ENCODE measurements around the gene CRACR2B.

DNA sequence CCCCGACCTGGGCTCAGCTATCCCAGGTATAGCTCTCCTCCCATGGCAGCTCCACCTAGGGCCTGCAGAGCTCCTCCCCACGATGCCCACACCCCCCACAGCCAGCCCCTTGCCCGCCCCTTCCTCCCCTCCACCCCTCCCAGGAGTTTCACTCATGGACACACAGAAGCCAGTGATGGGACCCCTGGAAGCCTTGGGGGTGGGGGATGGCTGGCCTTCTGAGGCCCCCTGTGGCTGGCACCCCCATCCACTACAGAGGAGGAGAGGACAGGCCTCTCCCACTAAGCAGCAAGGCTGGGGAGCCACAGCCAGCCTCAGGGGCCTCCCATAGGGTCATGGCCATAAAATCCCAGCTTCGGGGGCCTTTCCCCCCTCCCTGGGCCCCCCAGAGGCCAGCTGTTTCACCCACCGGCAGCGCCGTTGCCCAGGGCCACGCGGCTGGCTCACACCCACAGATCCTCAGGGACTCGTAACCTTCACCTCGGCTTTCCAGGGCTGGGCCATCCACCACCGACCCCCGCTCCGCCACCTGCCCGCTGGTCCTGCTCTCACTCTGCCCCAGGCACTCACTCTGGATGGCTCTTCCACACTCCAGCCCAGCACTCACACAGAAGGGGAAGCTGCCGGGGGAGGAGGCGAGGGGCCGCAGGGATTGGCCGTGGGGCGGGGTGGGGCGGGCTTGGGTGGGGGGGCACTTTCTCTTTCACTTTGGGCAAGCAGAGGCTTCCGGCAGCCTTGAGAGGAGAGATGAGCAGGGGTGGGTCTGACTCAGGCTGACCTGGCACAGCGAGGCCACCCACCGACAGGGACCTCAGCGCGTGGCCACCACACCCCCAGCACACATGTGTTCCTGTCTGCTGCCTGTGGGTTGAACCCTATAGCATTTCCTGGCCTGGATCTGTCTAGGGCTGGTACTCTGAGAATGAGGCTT is 31.8 kb upstream of the CRACR2B start:
- TF ChIP-seq POLR2AphosphoS5 (IDR thresholded peaks at IDR 0.05; ENCODE audit: low read depth) (peak; percentile 51; the same call in 1 of the 2 replicates), GABPA (IDR thresholded peaks at IDR 0.05; ENCODE audit: low read depth) (no peak), SPI1 (IDR thresholded peaks at IDR 0.05; ENCODE audit: borderline replicate concordance, low read depth) (peak; percentile 5; the same call in 1 of the 2 replicates)
- TF ChIP-seq, protein P1, sequence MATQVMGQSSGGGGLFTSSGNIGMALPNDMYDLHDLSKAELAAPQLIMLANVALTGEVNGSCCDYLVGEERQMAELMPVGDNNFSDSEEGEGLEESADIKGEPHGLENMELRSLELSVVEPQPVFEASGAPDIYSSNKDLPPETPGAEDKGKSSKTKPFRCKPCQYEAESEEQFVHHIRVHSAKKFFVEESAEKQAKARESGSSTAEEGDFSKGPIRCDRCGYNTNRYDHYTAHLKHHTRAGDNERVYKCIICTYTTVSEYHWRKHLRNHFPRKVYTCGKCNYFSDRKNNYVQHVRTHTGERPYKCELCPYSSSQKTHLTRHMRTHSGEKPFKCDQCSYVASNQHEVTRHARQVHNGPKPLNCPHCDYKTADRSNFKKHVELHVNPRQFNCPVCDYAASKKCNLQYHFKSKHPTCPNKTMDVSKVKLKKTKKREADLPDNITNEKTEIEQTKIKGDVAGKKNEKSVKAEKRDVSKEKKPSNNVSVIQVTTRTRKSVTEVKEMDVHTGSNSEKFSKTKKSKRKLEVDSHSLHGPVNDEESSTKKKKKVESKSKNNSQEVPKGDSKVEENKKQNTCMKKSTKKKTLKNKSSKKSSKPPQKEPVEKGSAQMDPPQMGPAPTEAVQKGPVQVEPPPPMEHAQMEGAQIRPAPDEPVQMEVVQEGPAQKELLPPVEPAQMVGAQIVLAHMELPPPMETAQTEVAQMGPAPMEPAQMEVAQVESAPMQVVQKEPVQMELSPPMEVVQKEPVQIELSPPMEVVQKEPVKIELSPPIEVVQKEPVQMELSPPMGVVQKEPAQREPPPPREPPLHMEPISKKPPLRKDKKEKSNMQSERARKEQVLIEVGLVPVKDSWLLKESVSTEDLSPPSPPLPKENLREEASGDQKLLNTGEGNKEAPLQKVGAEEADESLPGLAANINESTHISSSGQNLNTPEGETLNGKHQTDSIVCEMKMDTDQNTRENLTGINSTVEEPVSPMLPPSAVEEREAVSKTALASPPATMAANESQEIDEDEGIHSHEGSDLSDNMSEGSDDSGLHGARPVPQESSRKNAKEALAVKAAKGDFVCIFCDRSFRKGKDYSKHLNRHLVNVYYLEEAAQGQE (IDR thresholded peaks at IDR 0.05; ENCODE audit: insufficient replicate concordance, low read depth) = no peak
- TF ChIP-seq, protein P2, sequence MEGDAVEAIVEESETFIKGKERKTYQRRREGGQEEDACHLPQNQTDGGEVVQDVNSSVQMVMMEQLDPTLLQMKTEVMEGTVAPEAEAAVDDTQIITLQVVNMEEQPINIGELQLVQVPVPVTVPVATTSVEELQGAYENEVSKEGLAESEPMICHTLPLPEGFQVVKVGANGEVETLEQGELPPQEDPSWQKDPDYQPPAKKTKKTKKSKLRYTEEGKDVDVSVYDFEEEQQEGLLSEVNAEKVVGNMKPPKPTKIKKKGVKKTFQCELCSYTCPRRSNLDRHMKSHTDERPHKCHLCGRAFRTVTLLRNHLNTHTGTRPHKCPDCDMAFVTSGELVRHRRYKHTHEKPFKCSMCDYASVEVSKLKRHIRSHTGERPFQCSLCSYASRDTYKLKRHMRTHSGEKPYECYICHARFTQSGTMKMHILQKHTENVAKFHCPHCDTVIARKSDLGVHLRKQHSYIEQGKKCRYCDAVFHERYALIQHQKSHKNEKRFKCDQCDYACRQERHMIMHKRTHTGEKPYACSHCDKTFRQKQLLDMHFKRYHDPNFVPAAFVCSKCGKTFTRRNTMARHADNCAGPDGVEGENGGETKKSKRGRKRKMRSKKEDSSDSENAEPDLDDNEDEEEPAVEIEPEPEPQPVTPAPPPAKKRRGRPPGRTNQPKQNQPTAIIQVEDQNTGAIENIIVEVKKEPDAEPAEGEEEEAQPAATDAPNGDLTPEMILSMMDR (IDR thresholded peaks at IDR 0.05; ENCODE audit: insufficient read depth, low read length) = no peak
